Endothelial cell (in vitro differentiated cells): Measurements from ENCODE around the gene BUD23. TPM values are rescaled to one million over a fixed set of nuclear protein-coding genes. Genes with fewer than 3 reads are reported as not detected.

ENCODE experiments used
- DNase-seq: peaks from one replicate; pipeline ENCODE4 v3.0.0; 2021; ENCODE audit warnings: low spot score
- H3K27ac Mint-ChIP-seq: one replicate; pipeline ENCODE4 v1.8.0; 2021; ENCODE audit warnings: mixed read lengths, inconsistent platforms; ENCODE audit not compliant: unreplicated experiment
- H3K27me3 Mint-ChIP-seq: one replicate; pipeline ENCODE4 v1.8.0; 2021; ENCODE audit warnings: mild to moderate bottlenecking, moderate library complexity, mixed read lengths, inconsistent platforms; ENCODE audit not compliant: unreplicated experiment
- H3K36me3 Mint-ChIP-seq: one replicate; pipeline ENCODE4 v1.8.0; 2021; ENCODE audit warnings: mild to moderate bottlenecking, low read depth, mixed read lengths, inconsistent platforms; ENCODE audit not compliant: unreplicated experiment
- H3K4me1 Mint-ChIP-seq: one replicate; pipeline ENCODE4 v1.8.0; 2021; ENCODE audit warnings: mild to moderate bottlenecking, mixed read lengths, inconsistent platforms; ENCODE audit not compliant: unreplicated experiment
- H3K4me3 Mint-ChIP-seq: one replicate; pipeline ENCODE4 v1.8.0; 2021; ENCODE audit warnings: mild to moderate bottlenecking, mixed read lengths, inconsistent platforms; ENCODE audit not compliant: unreplicated experiment
- H3K9me3 Mint-ChIP-seq: one replicate; pipeline ENCODE4 v1.8.0; 2021; ENCODE audit warnings: mixed read lengths, inconsistent platforms; ENCODE audit not compliant: unreplicated experiment
- total RNA-seq: library from RNA; stranded (reverse); fragmentation: NEBNext Ultra II Directional; extraction: Animal tissue kit (Norgen Biotek cat#: 25700); gene quantifications from one replicate; pipeline ENCODE4 v1.2.1, GENCODE V29; 2021; ENCODE audit not compliant: unreplicated experiment
- TF ChIP-seq, protein P1 (sequence below): fragments of 200-600 bp; sonication (generic); IDR thresholded peaks from one replicate; pipeline ENCODE4 v1.5.0; 2021; ENCODE audit warnings: antibody characterized with exemption; ENCODE audit not compliant: unreplicated experiment

Gene BUD23
- total RNA-seq, 1 donor from 2014 or later = 50.6 TPM

DNA sequence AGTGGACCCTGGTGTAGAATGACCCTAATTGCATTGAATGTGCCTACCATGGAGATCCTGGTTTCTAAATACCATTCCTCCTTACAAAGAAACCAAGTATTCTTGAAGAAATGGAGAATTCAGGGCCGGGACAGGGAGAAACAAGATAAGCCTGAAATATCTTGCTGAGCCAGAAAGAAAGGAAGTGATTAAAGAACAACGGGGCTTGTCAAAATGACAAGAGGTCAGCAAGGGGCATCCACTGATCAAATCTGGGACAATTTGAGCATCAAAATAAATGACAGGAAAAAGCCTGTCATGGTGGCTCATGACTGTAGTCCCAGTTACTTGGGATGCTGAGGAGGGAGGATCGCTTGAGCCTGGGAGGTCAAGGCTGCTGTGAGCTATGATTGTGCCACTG is 47.1 kb downstream of the BUD23 start:
- no peak overlapping the region for H3K27ac Mint-ChIP-seq
- peaks cover 4% of the 10 kb centered on the region for H3K4me1 Mint-ChIP-seq
- no peak for DNase-seq
- H3K27me3 Mint-ChIP-seq = no peaks in the 10 kb centered on the region
- TF ChIP-seq, protein P1, sequence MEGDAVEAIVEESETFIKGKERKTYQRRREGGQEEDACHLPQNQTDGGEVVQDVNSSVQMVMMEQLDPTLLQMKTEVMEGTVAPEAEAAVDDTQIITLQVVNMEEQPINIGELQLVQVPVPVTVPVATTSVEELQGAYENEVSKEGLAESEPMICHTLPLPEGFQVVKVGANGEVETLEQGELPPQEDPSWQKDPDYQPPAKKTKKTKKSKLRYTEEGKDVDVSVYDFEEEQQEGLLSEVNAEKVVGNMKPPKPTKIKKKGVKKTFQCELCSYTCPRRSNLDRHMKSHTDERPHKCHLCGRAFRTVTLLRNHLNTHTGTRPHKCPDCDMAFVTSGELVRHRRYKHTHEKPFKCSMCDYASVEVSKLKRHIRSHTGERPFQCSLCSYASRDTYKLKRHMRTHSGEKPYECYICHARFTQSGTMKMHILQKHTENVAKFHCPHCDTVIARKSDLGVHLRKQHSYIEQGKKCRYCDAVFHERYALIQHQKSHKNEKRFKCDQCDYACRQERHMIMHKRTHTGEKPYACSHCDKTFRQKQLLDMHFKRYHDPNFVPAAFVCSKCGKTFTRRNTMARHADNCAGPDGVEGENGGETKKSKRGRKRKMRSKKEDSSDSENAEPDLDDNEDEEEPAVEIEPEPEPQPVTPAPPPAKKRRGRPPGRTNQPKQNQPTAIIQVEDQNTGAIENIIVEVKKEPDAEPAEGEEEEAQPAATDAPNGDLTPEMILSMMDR = no peak
- no peaks in the 10 kb centered on the region for H3K36me3 Mint-ChIP-seq
- H3K4me3 Mint-ChIP-seq = no peak overlapping the region
- H3K9me3 Mint-ChIP-seq = no peaks in the 10 kb centered on the region

DNA sequence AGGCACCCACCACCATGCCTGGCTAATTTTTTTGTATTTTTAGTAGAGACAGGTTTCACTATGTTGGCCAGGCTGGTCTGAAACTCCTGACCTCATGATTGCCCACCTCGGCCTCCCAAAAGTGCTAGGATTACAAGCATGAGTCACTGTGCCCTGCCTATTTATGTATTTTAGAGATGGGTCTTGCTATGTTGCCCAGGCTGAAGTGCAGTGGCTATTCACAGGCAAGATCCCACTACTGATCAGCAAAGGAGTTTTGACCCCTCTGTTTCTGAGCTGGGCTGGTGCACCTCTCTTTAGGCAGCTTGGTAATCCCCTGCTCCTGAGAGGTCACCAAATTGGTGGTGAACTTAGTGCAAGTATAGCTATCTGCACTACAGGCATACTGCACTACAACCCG is 49.0 kb downstream of the BUD23 start:
- no peak overlapping the region for H3K4me3 Mint-ChIP-seq
- H3K27me3 Mint-ChIP-seq = no peaks in the 10 kb centered on the region
- H3K9me3 Mint-ChIP-seq = no peaks in the 10 kb centered on the region
- no peaks in the 10 kb centered on the region for H3K36me3 Mint-ChIP-seq
- DNase-seq = no peak
- TF ChIP-seq, protein P1 = no peak
- no peak overlapping the region for H3K27ac Mint-ChIP-seq
- H3K4me1 Mint-ChIP-seq = peaks cover 4% of the 10 kb centered on the region

DNA sequence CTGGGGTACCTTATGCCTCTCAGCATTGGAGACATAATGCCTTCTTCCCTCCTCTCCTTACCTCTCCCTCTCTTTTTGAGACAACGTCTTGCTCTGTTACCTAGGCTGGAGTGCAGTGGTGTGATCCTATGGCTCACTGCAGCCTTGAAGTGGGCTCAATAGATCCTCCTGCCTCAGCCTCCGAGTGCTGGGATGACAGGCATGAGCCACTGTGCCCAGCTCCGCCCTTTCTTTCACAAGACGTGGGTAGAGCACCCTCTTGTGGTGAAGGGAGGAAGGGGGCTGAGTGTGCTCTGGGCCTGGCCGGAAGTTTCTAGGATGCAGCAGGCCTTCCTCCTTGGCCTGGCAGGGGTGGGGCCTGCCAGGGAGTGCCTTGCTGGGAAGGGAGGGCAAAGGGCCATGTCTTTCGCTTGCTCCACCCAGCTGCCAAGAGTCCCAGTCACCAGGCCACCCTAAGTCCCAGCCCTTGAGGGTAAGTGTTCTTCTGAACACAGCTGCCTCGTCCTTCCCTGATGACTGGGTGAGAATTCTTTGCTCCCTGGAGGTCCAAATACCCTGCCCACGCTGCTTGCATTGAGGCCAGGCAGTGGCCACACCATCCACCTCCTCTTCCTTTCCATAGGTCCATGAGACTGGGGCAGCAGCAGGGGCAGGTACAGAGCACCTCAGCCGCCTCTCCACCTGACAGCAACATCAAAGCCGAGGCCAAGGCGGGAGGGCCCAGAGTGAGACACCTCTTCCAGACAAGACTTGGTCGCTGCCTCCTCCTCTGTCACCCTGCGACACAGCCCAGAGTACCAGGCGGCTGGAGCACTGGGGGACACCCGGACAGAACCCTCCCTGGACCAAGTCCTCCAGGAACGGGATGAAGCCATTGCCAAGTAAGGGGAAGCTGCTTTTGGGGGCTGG is 51.5 kb downstream of the BUD23 start:
- no peak overlapping the region for H3K27ac Mint-ChIP-seq
- no peaks in the 10 kb centered on the region for H3K36me3 Mint-ChIP-seq
- peaks cover 4% of the 10 kb centered on the region for H3K4me1 Mint-ChIP-seq
- peaks cover 3% of the 10 kb centered on the region for H3K27me3 Mint-ChIP-seq
- H3K4me3 Mint-ChIP-seq = no peak overlapping the region
- TF ChIP-seq, protein P1 = peak; percentile 68
- peak; percentile 79 for DNase-seq
- no peaks in the 10 kb centered on the region for H3K9me3 Mint-ChIP-seq

DNA sequence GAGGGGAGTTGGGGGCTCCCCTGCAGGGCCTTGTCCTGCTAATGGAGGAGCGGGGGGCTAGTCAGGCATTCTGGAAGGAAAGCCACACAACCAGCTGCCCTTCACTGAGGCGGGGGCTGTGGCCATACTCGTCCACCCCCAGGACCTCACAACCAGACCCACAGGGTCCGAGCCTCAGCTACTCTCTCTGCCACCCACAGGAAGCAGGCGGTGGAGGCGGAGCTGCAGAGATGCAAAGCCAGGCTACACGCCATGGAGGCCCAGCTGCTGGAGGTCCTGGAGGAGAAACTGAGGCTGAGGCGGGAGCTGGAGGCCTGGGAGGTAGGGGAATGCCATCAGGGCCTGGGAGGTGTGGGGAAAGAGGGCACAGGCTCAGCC is 52.1 kb downstream of the BUD23 start:
- Mint-ChIP-seq H3K4me3 (no peak overlapping the region), H3K27ac (no peak overlapping the region), H3K9me3 (no peaks in the 10 kb centered on the region), H3K27me3 (peaks cover 3% of the 10 kb centered on the region), H3K36me3 (no peaks in the 10 kb centered on the region), H3K4me1 (peaks cover under 1% of the 10 kb centered on the region)
- TF ChIP-seq, protein P1 = no peak
- no peak for DNase-seq

DNA sequence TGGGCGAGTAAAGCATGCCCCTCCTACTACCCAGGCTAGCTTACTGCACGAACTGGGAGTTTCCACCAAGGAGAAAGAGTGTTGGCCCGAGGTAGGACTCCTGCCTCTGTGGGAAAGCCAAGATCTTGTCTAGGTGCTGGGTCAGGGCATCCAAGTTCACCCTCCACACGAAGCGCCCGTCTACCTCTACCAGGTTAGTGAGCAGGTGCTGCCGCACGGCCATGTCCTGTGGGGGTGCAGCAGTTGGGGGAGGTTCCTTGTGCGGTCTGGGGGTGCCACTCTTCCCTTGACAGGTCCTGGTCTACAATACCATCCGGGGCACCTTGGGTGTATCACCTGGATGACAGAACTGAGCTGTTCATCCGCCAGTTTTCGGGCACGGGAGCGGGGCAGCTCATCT is 53.5 kb downstream of the BUD23 start:
- TF ChIP-seq, protein P1 = no peak
- no peak for DNase-seq
- Mint-ChIP-seq H3K9me3 (no peaks in the 10 kb centered on the region), H3K36me3 (no peaks in the 10 kb centered on the region), H3K27ac (no peak overlapping the region), H3K27me3 (peaks cover 3% of the 10 kb centered on the region), H3K4me3 (no peak overlapping the region), H3K4me1 (no peaks in the 10 kb centered on the region)
